ENCODE data around the gene CCL20.
"Not testable (repeated sequence)": the region's sequence is repeated elsewhere in the genome, so short reads cannot be mapped to it uniquely, and the experiment has no call there.

Gene CCL20

DNA sequence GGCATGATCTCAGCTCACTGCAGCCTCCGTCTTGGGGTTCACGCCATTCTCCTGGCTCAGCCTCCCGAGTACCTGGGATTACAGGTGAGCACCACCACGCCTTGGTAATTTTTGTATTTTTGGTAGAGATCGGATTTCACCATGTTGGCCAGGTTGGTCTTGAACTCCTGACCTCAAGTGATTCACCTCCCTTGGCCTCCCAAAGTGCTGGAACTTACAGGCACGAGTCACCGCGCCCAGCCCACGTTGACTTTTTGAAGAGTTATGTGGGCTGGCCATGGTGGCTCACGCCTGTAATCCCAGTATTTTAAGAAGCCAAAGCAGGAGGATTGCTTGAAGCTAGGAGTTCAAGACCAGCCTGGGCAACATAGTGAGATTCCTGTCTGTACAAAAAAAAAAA, 20.8 kb downstream of the CCL20 start:
- DNase-seq (ENCODE audit: low read depth in 2 of 2, low spot score in 1 of 2) = no peak

DNA sequence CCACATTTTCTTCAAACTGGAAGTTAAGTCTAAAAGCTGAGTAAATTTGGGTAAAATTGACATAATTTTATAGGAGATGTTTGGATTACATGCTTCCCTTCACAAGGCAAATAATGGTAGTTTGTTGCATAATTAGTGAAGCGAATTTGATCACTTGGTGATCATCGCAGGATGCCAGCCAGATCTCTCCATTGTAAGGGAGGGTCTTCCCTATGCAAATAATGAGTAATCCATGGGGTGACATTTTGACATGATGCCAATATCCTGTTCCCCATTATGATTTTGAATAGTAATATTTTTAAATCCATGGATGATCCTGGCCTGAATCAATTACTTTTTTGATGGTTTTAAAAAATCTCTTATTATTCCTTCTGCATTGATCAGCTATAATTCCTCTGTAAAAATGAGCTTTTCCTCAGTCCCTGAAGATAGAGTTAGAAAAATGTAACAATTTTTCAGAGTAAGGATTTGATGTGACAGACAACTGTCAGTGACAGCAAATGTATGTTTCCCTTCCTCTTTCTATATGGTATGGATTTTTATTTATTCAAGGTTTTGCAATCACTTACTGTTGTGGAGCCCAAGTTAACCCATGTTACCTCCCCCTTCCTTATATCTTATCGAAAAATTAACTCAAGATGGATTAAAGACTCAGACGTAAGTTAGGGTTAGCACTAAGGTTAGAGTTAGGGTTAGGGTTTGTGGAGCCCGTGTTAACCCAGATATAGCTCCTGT, 21.4 kb downstream of the CCL20 start:
- no peak for DNase-seq (ENCODE audit: low read depth in 2 of 2, low spot score in 1 of 2)

DNA sequence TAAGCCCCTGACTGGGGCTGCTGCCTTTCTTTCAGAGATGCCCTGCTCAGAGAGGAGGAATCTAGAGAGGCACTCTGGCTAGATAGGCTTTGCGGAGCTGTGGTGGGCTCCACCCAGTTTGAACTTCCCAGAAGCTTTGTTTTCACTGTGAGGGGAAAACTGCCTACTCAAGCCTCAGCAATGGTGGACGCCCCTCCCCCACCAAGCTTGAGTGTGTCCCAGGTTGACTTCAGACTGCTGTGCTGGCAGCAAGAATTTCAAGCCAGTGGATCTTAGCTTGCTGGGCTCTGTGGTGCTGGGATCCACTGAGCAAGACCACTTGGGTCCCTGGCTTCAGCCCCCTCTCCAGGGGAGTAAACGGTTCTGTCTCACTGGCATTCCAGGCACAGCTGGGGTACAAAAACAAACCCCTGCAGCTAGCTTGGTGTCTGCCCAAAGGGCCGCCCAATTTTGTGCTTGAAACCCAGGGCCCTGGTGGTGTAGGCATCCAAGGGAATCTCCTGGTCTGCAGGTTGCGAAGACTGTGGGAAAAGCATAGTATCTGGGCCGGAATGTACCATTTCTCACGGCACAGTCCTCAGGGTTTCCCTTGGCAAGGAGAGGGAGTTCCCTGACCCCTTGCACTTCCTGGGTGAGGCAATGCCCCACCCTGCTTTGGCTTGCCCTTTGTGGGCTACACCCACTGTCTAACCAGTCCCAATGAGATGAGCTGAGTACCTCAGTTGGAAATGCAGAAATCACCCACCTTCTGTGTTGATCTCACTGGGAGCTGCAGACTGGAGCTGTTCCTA, 25.9 kb downstream of the CCL20 start:
- not testable (repeated sequence) for DNase-seq (ENCODE audit: low read depth in 2 of 2, low spot score in 1 of 2)

DNA sequence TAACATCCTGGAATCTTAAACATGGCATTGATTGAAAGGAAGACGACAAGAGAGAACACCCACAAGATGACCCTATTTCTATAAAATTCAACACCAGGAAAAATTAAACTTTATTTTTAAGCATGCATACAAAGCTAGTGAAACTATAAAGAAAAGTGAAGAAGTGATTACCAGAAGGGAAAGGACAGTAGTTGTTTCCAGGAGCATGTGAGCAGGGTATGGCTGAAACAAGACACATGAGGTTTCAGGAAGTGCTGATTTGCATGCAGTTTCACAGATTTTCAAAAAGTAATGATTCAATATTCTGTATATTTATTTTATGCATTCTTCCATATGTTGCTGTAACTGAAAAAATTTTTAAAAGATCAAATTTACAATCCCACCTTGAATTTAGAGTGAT, 33.2 kb downstream of the CCL20 start:
- DNase-seq (ENCODE audit: low read depth in 2 of 2, low spot score in 1 of 2) = no peak

DNA sequence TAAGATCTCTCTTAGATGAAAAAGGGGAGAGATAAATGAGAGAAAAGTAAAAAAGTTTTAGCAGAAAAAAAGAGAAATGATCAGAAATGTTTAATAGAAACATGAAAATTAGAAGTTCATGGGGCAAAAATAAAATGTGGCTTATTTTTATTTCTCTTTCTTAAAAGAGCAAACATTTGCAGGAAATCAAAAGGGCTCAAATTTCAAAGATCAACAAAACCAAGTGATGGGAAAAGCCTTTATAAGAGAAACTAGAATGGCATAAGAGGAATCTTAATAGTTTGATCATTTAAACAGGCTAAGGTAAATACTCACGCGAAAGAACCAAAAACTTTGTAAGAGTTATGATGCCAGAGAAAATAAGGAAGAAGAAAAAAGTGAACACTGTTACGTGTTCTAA, 34.5 kb downstream of the CCL20 start:
- no peak for DNase-seq (ENCODE audit: low read depth in 2 of 2, low spot score in 1 of 2)

DNA sequence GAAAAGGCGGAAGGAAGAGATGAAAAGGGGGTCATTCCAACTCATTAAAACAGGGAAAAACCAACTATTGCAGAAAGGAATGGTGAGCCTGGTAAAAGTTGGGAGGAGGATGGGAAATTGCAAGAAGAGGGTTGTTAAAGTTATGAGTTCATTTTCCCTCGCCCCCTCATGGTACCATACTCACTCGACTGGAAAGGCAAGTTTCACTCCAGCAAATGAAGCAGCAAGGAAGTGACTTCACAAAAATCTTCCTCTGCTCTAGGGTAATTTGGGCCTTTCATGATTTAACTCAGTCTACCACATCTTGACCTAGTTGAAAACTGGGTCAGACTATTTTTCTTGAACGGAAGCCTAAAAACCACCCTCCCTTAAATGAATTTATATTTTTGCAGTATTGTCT, 34.9 kb downstream of the CCL20 start:
- DNase-seq (ENCODE audit: low read depth in 2 of 2, low spot score in 1 of 2) = no peak

DNA sequence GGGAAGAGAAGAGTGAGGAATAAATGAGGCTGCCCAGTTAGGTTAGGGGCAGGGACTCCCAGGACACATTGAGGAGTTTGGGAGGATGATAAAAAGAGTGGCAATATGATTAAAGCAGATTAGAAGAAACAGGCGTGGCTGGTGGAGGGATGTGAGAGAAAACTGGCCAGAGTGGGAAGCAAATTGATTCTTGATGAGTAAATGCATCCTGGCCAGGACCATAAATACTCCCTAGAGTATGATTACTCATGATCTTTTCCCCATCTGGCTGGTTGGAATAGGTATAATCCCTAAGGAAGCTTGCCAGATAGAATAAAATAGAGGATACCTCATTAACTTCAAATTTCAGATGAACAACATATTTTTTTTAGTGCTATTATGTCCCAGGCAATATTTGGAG, 36.3 kb downstream of the CCL20 start:
- no peak for DNase-seq (ENCODE audit: low read depth in 2 of 2, low spot score in 1 of 2)

DNA sequence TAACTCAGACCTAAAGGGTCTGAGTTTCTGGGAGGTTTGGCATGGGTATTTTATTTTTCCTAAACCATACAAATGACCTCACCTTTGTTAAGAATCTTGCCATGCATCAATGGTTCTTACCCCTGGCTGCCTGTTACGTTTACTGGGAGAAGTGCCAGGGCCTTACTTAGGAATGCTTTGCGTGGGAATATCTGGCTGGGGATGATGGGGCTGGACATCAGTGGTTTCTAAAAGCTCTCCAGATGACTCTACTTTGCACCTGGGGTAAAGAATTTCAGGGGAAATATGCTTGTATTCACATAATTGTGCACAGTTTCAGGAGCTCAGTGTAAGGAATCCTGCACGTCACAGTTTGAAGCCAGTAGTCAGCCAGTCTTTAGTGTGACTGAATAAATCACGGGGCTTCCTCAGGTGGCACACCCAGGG, 39.6 kb downstream of the CCL20 start:
- DNase-seq (ENCODE audit: low read depth in 2 of 2, low spot score in 1 of 2) = no peak

DNA sequence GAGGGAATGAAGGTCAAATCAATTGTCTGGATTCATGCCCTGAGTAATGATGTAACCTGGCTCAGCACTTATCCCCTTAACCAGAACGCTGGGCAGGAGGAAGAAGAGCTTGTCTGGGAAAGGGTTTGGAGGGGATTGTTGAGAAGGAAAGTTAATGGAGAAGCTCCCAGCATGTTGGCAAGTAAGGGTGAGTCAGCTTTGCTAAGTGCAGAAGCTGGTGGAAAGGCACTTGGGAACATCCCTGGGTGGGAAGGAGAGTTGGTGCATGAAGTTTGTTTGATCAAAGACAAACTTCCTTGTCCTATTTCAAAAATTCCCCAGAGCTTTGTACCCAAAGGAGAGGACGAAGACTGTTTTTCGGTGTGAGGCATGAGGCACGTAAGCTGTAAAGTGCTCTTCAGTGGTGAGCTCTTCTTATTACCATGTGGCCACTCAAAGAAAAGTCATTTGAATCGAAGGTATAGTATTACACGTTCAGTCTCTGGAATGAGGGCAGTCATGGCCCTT, 40.2 kb downstream of the CCL20 start:
- no peak for DNase-seq (ENCODE audit: low read depth in 2 of 2, low spot score in 1 of 2)

DNA sequence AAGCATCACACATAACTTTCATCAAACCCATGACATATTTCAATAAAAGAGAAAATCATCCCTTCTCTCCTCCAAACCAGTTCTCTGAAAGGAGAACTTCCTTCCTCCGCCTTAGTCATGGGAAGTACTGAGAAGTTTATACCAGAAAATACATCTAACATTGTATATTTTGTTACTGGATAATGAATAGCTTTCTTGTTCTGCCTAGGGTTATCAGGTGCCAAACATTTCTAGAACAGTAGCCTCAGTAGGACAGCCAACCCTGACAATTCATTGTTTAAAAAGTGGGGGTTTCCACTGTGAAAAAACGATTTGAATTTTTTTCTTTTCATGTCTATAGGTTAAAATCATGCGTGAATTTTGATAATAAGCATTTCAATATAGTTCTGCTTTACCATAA, 41.8 kb downstream of the CCL20 start:
- DNase-seq (ENCODE audit: low read depth in 2 of 2, low spot score in 1 of 2) = no peak

DNA sequence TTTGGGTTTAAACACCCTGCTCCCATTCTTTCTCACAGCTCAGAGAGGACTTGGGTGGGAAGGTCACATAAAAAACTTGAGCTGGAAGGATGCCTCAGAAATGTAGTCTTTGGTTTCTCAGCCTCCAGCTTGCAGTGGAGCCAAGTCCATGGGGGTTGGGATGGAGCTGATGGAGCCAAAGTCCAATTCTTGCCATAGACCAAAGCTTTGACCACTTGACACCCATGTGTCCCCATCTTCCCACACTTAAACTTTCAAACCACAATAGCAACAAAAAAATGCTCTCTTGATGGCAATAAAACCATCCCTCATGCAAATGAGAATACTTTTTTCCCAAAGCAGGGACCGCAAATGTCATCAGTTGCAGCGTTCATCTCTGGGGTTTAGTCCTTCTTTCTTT, 43.1 kb downstream of the CCL20 start:
- no peak for DNase-seq (ENCODE audit: low read depth in 2 of 2, low spot score in 1 of 2)

DNA sequence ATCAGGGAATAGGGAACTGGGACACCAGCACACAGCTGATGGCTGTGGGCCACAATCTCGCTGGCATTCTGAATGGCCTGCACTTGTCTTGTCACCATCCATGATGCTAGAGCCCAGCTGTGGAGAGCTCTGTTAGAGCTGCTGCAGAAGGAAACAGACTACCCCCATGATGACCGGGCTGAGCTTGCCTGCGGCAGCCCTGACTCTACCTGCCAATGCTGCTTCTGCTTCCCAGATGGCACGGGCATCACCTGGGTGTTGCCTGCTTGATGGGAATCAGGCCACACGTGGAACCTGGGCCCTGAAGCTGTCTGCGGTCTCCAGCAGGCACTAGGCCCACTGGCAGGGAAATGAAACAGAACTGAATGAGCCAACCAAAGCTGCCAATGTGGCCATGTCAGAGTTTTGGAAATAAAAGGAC, 46.6 kb downstream of the CCL20 start:
- DNase-seq (ENCODE audit: low read depth in 2 of 2, low spot score in 1 of 2) = no peak

DNA sequence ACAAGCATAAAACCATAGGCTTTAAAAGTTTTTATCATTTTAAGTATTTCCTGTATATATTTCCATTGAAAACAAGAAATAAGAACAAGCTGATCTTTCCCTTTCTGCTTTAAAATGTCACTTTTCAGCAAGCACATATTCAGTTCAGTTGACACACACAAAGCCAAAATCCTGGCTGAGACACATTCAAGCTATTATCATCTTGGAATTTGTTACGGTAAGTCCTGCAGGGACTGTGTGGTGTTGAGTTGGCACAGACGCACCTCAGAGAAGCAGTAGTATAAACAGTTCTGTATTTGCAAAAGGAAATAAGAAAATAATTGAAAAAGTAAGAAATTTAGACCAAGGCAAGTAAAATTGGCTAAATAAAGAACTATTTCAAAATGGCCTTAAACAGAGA, 47.4 kb downstream of the CCL20 start:
- no peak for DNase-seq (ENCODE audit: low read depth in 2 of 2, low spot score in 1 of 2)

DNA sequence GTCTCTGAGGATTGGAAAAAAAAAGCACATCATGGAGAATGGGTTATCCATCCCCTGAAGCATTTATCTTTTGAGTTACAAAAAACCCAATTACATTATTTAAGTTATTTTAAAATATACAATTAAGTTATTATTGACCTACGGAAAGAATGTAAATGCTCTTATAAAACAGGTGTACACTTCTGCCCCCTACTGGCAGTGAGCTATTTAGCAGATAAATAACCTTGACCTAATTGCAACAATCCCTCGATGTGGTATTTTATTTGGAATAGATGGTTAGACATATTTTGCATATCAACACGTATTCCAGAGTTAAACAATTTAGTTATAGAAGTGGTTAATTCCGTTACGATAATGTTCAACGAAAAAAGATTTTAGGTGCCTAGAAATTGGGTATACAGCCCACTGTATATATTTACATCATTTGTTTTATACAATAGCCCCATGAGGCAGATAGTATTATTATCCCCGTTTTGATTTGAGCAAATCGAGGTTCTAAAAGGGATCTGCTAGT, 48.6 kb downstream of the CCL20 start:
- DNase-seq (ENCODE audit: low read depth in 2 of 2, low spot score in 1 of 2) = no peak

DNA sequence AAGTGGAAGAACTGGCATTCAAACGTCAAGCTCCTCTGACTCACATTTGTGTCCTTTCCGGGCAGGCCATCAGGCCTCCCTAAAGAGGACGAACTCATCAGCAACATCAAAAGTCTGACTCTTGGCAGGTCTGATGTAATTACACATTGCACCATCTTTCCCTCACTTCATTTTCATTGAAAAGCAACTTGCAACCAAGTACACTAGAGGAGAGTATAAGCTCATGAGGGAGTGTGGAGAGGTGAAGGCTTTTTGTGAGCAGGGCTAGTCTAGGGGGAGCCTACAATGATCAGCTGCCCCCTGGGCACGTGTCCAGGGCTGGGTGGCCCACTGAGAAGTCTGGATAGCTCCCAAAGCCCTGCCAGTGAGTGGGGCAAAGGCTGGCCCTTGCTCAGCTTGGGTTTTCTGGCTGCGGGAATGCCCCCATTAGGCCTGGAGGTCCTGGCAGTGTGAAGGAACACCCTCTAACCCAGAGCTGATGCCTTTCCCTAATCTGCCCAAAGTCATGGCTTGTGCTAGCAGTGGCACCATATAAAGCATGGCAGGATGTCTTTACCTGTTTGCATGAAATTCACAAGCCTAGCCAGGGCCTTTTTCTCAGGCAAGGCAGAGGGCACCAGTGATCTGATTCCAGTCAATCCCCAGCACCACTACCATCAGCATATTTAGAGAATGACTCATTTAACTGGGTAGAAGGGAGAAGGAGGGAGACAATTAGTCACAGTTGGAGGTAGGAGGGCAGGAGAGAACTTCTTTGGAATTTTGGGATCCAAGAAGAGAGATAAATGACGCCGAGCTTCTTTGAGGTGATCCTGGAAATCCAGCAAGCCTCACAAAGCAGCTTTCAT, 49.3 kb downstream of the CCL20 start:
- DNase-seq (ENCODE audit: low read depth in 2 of 2, low spot score in 1 of 2) = no peak

DNA sequence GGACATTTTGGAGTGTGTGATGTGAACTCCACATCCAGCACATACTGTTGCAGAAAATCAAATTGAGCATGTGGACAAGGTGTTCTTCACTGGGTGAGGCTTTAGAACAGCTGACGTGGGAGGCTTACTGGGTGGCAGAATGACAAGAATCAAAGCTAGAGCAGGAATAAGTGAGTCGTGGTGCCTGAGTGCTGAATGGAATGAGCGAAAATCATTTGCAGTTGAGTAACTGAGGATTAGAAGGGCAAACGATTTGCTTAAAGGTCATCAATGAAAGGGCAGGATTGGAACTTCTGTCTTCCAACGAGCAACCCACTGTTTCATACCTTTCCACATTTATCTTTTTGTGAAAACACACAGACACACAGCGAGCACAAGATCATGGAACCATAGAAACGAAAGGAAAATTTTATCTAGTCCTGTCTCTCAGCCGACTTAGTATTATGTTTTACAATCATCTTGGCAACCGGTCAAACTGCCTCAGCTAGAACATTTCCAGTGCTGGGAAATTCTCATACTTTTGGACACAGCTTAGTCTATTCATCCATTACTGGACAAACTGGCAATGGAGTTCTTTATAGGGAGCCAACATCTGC, 50.6 kb downstream of the CCL20 start:
- DNase-seq (ENCODE audit: low read depth in 2 of 2, low spot score in 1 of 2) = no peak

DNA sequence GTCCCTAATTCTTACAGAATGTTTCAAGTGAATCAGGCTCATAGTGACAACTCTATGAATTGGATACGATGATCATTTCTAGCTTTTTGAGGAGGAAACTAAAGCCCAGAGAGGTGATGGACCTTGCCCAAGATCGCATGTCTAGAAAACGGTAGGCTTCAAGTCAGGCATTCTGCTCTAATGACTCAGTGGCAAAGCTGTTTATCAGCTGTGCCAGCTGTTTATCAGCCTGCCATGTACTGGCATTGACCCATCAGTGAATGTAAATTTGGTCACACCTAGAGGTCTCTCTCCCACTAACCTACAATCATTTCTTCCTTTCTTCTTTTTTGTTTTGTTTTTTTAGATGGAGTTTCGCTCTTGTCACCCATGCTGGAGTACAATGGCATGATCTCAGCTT, 51.6 kb downstream of the CCL20 start:
- no peak for DNase-seq (ENCODE audit: low read depth in 2 of 2, low spot score in 1 of 2)
